Measurements from ENCODE around the gene FRMD4A.

DNA sequence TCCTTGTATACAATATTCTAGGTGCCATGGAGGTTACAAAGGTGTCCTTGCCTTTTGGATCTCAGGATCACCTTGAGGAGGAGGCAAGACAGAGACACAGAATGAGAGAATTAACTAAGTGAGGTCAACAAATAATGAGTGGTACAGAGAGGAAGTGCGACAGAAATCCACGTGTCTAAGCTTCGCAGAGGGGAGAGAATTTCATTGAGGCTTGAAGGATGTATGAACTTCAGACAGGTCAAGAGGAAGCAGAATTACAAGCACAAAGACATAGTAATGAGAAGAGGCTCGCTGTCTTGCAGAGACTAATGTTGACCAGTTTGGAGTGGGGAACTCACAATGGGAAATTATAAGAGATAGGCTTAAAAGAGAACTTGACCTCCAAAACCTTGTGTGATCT lies 308.7 kb downstream of the FRMD4A start:
- TF ChIP-seq, protein P1, sequence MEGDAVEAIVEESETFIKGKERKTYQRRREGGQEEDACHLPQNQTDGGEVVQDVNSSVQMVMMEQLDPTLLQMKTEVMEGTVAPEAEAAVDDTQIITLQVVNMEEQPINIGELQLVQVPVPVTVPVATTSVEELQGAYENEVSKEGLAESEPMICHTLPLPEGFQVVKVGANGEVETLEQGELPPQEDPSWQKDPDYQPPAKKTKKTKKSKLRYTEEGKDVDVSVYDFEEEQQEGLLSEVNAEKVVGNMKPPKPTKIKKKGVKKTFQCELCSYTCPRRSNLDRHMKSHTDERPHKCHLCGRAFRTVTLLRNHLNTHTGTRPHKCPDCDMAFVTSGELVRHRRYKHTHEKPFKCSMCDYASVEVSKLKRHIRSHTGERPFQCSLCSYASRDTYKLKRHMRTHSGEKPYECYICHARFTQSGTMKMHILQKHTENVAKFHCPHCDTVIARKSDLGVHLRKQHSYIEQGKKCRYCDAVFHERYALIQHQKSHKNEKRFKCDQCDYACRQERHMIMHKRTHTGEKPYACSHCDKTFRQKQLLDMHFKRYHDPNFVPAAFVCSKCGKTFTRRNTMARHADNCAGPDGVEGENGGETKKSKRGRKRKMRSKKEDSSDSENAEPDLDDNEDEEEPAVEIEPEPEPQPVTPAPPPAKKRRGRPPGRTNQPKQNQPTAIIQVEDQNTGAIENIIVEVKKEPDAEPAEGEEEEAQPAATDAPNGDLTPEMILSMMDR (conservative IDR thresholded peaks at IDR 0.05; ENCODE audit: low read length): no peak
- TF ChIP-seq EZH2phosphoT487 (IDR thresholded peaks at IDR 0.05; ENCODE audit: borderline replicate concordance, low read depth, low read length): no peak
